HEK293 (cell line): ENCODE data around the gene TMEM37.

Experiments
- CTCF ChIP-seq: fragments of 450-650 bp; formaldehyde crosslinking; IDR thresholded peaks from 2 replicates; pipeline ENCODE4 v1.5.1; 2016; ENCODE audit warnings: missing biosample characterization, missing genetic modification characterization
- ZBTB20 ChIP-seq: fragments of 450-650 bp; formaldehyde crosslinking; IDR thresholded peaks from 2 replicates; pipeline ENCODE4 v1.5.1; 2016; ENCODE audit warnings: missing biosample characterization, missing genetic modification characterization
- ZNF114 ChIP-seq: fragments of 450-650 bp; formaldehyde crosslinking; IDR thresholded peaks from 2 replicates; pipeline ENCODE4 v1.5.0; 2017; ENCODE audit warnings: missing biosample characterization, missing genetic modification characterization
- ZNF121 ChIP-seq: fragments of 450-650 bp; formaldehyde crosslinking; IDR thresholded peaks from 2 replicates; pipeline ENCODE4 v1.5.1; 2016; ENCODE audit warnings: missing biosample characterization, missing genetic modification characterization
- ZNF366 ChIP-seq: fragments of 450-650 bp; formaldehyde crosslinking; conservative IDR thresholded peaks from 2 replicates; pipeline ENCODE4 v1.5.1; 2016; ENCODE audit warnings: missing biosample characterization, missing genetic modification characterization
- ZNF529 ChIP-seq: fragments of 450-650 bp; formaldehyde crosslinking; IDR thresholded peaks from 2 replicates; pipeline ENCODE4 v1.5.1; 2017; ENCODE audit warnings: missing genetic modification characterization, missing biosample characterization; ENCODE audit not compliant: insufficient replicate concordance
- ZNF707 ChIP-seq: fragments of 450-650 bp; formaldehyde crosslinking; IDR thresholded peaks from 2 replicates; pipeline ENCODE4 v1.5.1; 2016; ENCODE audit warnings: missing biosample characterization, missing genetic modification characterization
- ZNF791 ChIP-seq: fragments of 450-650 bp; formaldehyde crosslinking; IDR thresholded peaks from 2 replicates; pipeline ENCODE4 v1.5.1; 2016; ENCODE audit warnings: missing biosample characterization, missing genetic modification characterization
- TF ChIP-seq, protein P1 (sequence below): IDR thresholded peaks from 2 replicates; pipeline ENCODE4 v1.6.1; 2011; ENCODE audit warnings: mild to moderate bottlenecking, low read depth, low read length, borderline replicate concordance

- TF ChIP-seq CTCF (no peak), ZBTB20 (tag by site-specific recombination) (no peak), ZNF121 (tag by site-specific recombination) (no peak), ZNF114 (tag by site-specific recombination) (no peak), ZNF791 (no peak), ZNF366 (tag by site-specific recombination) (no peak), ZNF529 (tag by site-specific recombination) (no peak), ZNF707 (no peak)
- TF ChIP-seq, protein P1, sequence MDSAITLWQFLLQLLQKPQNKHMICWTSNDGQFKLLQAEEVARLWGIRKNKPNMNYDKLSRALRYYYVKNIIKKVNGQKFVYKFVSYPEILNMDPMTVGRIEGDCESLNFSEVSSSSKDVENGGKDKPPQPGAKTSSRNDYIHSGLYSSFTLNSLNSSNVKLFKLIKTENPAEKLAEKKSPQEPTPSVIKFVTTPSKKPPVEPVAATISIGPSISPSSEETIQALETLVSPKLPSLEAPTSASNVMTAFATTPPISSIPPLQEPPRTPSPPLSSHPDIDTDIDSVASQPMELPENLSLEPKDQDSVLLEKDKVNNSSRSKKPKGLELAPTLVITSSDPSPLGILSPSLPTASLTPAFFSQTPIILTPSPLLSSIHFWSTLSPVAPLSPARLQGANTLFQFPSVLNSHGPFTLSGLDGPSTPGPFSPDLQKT, result no peak
Observed at GRCh38 chr2:119429225-119429981, 2.3 kb upstream of the TMEM37 start.
